Tongue (tissue), 2 donors: ENCODE data around the gene LRRFIP1. TPM values are rescaled to one million over a fixed set of nuclear protein-coding genes. Genes with fewer than 3 reads are reported as not detected.
A peak's percentile ranks its signal among the peaks of the same experiment; 100 is the strongest.

Experiments
- DNase-seq: peaks from one replicate; pipeline ENCODE4 v3.0.0-alpha.2; 2015
- total RNA-seq: library from RNA; depleted of rRNA; stranded (reverse); fragments of >200 nt; gene quantifications from one replicate; pipeline ENCODE4 v1.2.3, GENCODE V29; 2014

LRRFIP1 gene
- total RNA-seq, 1 donor from 2014 or later = 132 TPM

DNA sequence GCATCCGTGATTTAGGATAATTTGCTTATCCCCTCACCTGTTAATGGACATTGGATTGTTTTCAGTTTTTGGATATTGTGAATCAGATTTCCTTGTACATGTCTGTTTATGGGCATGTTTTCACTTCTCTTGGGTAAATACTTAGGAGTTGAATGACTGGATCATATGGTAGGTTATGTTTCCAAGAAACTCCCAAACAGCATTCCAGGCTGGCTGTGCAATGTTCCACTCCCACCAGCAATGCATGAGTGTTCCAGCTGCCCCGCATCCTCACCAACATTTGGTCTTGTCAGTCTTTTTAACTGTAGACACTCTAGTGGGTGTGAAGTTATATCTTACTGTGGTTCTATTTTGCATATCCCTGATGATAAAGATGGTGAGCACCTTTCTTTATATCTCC is 8.9 kb upstream of the LRRFIP1 start:
- DNase-seq = peak; percentile 95

DNA sequence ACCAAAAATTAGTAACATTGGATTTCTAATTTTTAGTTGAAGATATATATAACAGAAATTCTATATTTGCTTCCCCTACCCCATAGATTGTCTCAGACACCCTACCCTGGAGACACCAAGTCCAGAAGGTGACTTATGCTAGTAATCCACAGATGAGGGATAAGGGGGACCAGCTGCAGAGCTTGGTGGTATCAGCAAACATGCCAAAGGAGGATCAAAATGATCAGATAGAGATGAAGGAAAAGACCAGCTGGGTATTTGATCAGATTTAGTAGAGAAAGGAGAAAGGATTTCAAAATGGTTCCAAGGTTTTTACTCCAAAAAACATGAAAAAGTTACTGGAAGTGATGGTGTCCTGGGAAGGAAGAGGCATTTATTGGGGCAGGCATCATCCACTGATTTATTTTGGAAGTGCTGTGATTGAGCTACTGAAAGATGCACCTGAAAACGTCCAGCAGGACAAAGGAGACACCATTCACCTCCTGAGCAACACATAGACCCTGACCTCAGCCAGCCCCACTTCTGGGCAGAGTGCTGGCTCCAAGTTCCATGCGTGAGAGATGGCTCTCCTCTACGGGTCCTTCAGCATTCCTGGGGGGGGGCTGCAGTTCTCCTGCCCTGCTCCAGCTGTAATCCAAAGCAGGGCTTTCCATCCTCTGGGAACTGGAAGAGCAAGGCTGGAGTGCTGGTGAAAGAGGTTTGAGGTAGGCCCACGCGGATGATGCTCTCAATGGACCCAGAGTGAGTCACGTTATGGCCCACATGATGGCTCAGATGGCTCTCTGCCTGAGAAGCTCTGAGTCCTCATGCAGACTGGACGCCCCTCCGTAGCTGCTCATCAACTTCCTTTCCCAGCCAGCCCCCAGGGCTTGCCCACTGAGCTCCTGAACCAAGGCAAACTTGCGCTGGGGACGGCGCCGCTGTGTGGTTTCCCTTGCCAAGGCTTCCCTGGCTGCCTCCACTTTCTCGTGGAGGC is 3.7 kb upstream of the LRRFIP1 start:
- peak; percentile 67 for DNase-seq

DNA sequence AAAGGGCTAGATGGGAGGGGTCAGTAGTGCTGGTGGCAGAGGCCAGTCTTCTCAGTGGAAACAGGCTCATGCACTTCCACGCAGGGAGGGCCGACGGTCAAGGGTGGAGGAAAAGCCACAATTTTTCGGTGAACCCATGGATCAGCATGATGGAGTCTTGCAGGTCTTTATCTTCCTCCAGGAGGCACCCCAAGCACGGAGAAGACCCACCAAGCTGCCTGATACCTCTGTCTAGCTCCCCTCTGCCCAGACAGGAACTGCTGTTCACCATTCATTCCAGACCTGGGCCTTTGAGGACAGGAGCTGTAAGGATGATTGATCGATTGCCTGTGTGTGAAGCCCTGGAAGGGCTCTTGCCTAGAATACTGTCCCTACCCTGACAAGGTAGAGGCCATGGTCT is 2.8 kb upstream of the LRRFIP1 start:
- DNase-seq = no peak

DNA sequence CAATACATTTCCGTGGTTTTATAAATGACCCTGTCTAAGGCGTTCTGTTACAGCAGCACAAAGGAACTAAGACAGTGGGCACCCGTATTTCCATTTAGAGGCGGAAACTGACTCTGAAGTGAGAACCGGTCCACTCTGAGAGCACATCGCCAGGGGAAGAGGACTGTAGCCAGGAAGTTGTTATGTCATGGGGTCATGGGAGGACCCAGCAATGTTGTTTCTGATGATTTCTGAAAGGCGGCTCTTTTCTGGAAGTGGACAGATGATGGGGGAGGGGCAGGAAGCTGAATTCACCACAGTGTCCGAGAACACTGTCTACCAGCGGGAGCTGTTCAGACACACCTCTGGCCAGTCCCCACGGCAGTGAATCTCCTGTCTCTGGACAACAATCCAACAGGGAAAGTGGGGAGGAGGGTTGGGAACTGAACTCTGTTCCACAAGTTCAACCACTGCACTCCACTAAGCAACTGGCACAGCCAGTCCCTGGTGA is 2.1 kb upstream of the LRRFIP1 start:
- no peak for DNase-seq

DNA sequence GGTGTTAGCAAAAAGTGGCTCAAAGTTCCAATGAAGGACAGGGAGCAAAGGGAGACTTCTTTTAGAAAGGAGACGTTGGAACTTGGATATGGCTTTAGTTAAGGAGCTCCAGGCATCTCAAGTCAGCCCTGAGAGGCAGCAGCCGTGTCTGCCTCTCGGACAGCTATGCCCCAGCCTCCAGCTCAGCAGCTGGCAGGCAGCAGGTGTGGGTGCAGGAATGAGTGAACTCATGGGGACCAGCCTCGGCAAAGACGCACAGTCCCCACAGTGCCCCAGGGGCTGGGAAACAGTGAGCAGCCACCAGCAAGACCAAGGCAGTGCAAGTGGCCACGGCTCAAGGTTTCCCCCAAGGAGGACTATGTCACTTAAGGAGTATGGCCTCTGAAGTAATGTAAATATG is 1.6 kb upstream of the LRRFIP1 start:
- peak; percentile 72 for DNase-seq

DNA sequence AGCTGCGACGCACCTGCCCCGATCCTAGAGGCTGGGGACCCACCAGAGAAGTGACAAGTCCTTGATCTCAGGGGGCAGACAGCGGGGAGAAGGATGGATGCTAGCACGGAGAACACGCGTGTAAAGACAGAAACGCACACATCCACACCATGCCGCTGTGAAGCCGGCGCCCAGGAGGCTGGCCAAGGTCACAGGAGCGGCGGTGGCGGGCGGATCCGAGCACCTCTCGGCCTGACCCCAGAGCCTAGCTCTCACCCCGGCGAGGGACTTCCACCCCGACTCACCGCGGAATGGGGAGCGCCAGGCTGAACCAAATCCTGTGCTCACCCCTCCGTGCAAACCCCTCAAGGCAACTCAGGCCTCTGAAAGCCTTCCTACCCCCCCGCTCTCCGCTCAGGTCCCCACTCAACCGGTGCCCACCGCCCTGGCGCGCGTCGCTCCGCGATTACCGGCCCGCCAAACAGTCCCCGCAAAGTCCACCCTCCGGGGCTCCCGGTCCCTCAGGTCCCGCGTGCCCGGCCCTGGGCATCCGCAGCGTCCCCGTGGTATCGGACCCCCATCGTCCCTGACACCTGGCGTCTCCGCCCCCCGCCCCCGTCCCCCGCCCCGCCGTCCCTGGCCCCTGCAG is 460 bp upstream of the LRRFIP1 start:
- DNase-seq = no peak

DNA sequence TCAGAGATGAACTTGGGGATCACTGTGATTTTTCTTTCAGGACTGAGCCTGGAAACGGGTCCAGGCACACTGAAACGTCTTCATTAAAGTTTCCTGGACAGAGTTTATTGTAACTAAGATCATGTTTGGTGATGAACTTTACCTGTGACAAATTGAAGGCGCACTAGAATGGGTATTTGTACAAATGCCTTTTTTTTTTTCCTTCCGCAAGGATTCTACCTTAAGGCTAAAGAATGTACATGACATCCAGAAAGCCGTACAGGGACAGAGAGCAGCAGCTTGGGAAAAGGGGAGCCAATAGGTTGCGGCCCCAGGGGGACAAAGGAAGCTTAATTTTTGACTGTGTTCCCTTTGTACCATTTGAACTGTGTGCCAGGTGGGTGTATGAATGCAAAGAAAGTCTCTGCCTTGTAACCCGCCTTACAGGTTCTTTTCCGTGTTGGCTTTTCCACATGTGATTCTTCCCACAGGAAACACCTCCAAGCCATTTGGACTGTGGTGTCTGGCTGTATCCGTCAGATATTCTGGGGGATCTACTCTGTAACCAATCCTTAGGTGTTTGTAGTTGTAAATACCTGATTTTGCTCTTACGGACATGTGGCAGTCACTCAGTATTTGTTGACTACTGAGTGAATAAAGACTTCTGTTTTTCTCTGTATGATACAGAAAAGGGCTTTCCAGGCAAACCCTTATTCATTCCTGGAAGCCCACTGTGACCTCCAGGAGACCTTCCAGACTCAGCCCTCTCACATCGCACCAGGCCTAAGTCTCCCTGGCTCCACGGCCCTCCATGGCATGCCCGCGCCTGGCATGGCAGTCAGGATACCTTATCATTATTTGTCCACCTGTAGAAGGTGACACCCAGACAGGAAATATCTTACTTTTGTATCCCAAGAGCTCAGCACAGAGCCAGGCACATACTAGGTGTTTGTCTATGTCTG is 1.1 kb downstream of the LRRFIP1 start:
- DNase-seq = no peak

DNA sequence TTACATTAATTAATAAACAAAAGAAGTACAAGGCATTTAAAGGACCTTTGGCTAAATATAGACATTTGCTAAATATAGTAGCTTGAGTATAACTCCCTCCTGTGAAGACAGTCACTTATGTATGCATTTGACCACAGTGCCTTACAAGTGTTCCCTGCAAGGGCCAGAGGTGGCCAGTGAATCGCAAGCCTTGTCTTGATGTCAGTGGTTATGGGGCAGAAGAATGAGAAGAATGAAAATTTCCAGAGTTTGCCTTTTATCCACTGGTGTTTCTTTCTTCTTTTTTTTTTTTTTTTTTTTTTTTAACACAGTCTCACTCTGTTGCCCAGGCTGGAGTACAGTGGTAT is 1.8 kb downstream of the LRRFIP1 start:
- no peak for DNase-seq

DNA sequence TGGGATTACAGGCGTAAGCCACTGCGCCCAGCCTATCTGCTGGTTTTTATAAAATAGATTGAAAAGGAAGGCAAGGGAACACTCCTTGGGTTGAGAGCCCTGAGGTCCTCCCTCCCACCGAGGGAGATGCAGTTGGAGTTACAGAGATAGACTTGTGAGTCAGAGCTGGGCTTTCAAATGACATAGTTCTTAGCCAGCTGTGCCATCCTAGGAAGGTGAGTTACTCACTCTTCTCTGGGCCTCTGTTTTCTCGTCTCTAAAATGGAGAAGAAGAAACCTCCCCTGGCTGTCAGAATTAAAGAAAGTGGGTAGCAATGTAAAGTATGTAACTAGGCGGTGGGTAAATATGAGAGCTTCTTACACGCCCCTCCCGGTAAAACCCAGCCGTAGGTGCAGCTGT is 2.4 kb downstream of the LRRFIP1 start:
- no peak for DNase-seq

DNA sequence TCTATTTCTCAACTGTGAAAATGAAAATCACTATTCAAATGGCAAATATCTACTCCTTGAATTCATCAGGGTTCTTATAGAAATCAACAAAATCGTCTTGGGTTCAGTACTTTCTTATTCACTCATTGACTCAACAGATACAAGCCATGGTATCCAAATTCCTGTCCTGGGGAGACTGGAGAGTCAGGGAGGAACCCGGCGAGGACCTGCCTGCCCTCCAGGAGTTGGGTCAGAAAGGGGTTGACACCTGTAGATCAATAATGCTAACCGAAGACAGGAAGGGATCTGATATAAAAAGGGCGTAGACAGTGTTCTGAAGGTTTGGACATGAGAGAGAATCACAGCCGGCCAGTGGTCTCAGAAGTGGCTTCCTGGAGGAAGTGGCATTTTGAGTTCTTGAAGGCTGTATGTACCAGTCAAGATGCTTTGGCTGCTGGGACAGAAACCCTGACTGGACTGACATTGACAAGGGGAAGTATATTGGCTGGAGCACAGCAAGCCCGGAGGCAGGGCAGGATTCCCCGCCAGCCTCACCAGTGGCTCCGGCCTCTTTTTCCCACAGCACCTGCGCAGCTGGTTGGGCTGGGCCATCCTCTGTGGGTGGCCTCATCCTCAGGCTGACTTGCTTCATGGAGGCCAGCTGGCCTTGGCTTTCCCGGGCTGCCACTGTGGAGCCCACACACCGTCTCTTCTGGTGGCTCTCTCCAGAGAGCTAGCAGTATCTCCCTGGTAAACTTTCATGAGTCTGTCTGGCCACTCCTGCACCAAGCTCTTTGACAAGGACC is 3.0 kb downstream of the LRRFIP1 start:
- no peak for DNase-seq

DNA sequence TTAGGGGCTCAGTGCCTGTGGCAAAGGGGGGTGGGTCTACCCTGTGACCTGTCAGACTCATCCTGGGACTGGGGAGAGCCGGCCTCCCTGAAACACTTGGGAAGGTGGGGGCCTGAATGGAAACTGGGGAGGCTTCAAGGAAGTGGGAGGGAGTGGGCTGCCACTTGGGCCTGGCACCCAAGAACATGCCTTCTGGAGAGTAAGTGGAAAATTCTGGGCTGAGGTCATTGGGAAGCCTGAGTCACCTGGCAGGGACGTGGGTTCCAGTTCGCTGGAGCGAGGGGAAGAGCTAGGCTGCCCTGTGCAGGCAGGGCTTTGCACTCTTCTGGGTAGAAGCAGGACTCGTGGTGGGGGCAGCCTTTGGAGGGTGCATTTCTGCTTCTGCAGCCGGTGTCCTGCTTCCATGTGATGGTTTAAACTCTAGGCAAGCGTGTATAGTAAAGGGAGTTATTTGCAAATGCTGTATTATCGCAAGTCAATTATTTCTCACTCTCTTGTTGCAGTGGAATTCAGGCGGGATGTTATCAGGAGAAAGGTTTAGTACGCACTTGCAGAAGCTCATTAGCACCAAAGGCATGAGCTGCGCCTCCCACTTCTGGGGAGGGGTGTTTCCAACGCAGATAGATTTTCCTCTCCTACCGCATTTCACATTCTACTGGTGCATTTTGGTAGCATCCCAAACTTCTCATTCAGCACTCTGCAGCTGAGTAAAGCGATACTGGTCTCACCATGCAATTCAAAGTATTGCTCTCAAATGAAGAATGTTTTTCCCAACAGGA is 3.8 kb downstream of the LRRFIP1 start:
- no peak for DNase-seq

DNA sequence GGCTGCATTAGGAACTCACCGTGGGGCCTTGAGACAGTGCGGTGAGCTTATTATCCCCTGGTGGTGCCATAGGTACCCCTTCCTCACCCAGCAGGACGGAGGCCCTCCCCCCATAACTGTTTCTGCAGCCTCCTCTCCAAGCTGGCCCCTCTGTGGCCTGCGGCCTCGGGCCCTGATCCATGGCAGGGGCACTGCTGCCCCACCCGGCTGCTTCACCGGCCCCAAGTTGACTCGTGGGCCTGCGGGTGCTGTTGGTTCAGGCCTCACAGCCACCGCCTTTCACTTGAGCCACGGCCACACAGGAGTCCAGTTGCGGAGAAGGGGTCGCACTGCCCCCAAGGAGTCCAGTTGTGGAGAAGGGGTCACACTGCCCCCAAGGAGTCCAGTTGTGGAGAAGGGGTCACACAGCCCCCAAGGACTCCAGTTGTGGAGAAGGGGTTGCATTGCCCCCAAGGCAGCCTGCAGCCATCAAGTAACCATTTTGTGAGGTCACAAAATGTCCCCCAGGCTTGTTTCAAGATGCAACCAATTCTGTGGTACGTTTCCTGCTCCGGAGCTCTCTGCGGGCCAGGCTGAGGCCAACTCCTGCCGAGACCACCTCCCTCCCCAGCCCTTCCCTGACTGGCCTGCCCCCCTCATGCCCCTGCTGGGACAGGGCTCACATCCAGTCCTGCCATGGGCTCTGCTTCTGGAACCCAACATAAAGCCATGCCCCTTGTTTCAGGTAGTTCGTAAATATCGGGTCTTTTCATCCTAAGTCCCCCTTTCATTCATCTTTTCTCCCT is 4.6 kb downstream of the LRRFIP1 start:
- DNase-seq = no peak

DNA sequence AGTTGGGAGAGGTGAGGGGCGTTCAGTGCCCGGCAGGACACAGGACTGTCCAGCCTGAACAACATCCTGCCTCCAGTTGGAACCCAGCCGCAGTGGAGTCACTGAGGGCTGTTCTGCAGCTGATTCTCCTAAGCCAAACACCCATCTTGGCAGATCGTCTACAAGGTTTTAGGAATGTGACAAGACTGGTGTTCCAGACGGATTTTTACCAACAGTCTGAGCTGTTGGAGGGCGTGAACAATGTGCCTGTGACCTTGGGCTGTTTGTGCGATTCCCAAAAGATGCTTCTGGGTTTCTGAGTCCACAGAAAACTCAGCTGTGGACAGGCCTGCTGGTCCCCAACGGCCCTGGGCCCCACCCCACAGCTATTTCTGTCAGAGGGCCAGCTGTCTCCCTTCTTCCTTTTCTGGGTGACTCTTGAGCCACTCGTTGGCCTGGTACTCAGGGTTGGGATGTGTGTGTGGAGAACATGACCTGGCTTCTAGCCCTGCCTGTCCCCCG is 5.7 kb downstream of the LRRFIP1 start:
- peak; percentile 79 for DNase-seq

DNA sequence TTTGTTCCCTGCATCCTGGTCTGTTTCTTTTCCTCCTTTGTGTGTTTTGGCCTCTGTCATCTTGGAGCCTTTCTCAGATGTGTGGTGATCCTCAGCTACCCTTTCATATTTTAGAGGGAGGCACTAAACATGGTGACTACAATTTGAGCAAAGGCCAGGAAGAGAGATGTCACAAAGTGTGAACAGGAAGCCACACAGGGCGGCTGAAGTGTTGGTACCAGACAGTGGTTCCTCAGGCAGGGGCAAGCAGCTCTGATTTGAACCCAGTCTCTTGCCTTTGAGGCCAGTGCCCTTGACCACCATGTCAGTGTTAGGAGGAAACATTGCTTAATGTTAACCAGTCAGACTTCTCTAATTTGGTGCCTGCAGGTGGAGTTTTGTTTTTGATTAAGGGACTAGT is 9.2 kb downstream of the LRRFIP1 start:
- no peak for DNase-seq

DNA sequence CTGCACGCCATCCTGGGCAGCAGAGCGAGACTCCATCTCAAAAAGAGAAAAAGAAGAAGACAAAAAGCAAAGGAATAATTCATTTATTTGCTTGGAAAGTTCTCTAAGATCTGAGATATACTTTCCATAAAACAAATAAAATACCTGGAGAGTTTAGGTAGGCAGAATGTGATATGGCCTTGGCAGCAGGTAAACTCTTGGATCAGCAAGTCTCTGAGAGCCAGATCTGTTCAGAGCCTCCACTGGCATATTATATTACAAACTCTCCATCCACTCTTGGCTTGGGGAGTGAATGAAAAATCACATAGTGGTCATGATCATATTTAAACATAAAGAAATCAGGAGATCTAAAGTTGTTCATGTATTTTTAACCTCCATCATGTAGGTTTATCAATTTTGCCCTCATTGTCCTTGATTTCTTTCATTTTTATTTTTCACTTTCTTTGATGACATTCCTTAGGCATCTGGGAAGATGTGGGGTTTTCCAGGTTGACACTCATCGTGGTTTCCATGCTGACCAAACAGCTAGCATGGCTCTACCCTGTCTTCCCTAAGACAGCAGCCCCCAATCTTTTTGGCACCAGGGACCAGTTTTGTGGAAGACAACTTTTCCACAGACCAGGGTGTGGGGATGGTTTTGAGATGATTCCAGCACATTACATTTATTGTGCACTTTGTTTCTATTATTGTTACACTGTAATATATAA is 10.2 kb downstream of the LRRFIP1 start:
- DNase-seq = no peak

DNA sequence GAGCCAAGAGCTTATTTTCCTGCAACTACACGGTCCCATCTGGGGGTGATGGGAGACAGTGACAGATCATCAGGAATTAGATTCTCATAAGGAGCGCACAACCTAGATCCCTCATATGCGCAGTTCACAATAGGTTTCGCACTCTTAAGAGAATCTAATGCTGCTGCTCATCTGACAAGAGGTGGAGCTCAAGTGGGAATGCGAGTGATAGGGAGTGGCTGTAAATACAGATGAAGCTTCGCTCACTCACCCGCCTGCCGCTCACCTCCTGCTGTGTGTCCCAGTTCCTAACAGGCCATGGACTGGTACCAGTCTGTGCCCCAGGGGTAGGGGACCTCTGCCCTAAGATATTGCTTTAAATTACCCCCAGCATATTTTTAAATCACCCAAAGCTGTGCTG is 10.8 kb downstream of the LRRFIP1 start:
- no peak for DNase-seq

DNA sequence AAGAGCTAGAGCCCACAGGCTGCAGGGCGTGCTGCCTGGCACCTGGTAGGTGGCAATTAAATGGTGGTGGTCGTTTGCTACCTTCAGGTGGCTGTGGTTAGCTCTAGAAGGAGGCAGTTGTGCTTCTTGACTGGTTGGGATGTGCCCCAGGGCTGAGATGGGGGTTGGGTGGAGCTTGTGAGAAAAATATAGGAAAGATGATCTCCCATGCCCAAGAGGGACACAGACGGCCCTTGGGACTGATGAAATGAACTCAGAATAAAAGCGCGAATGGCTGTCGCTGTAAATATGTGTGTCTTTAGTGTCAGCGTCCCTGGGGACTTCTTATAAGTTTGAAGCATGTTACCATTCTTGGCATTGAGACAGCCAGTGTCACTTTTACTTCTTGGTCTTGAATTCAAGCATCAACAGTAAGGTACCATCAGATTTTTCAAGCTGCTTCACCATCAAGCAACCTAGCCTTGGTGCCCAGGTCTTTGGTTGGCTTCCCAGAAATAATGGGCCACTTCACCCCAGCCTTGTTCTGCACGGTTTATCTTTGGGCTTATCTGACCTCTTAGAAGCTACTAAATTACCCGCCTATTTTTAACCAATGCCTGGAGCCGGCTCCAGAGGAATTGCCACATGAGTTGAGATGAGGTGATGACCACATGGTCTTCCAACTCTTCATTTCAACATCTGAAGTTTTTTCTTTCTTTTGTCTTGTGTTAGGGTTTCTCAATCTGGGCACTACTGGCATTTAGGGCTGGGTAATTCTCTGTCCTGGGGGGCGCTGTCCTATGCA is 11.9 kb downstream of the LRRFIP1 start:
- peak; percentile 25 for DNase-seq

DNA sequence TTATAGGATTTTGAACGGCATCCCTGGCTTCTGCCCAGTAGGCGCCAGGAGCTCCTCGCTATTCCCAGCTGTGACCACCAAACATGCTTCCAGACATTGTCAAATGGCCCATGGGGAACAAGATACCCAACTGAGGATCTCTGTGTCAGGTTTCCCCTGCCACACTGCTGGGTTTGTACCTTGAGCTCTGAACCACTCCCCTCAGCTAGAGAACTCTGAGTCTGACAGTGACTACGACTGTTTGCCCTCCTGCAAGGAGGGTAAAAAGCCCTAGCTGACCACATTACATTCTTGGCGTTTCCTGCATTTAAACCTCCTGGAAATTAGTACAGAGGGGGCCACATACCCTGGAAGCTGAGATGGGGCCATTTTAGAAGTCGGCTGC is 12.4 kb downstream of the LRRFIP1 start:
- DNase-seq = peak; percentile 38
